Trophoblast cell (in vitro differentiated cells and primary cell): ENCODE data around the gene HSPD1.
A peak's percentile ranks its signal among the peaks of the same experiment; 100 is the strongest.

Source experiments
- DNase-seq, 2 donors: peaks; one replicate each; pipeline ENCODE4 v3.0.0-alpha.2; 2016
- H2AFZ ChIP-seq: 2 replicates; pipeline ENCODE4 v1.6.1; 2013; ENCODE audit warnings: low read length, moderate library complexity, mild to moderate bottlenecking; ENCODE audit not compliant: insufficient read depth, poor library complexity
- H2AK5ac ChIP-seq: 2 replicates; pipeline ENCODE4 v1.6.1; 2013; ENCODE audit warnings: mild to moderate bottlenecking, low read length
- H2BK120ac ChIP-seq: 2 replicates; pipeline ENCODE4 v1.6.1; 2013; ENCODE audit warnings: low read length, mild to moderate bottlenecking, moderate library complexity; ENCODE audit not compliant: insufficient read depth, poor library complexity
- H2BK12ac ChIP-seq: 2 replicates; pipeline ENCODE4 v1.6.1; 2013; ENCODE audit warnings: mild to moderate bottlenecking, low read length, moderate library complexity
- H2BK5ac ChIP-seq: 2 replicates; pipeline ENCODE4 v1.6.1; 2013; ENCODE audit warnings: low read length, low read depth, moderate library complexity, mild to moderate bottlenecking; ENCODE audit not compliant: poor library complexity
- H3K14ac ChIP-seq: 2 replicates; pipeline ENCODE4 v1.6.1; 2013; ENCODE audit warnings: mild to moderate bottlenecking, low read length
- H3K18ac ChIP-seq: 2 replicates; pipeline ENCODE4 v1.6.1; 2013; ENCODE audit warnings: mild to moderate bottlenecking, low read length
- H3K23ac ChIP-seq: 2 replicates; pipeline ENCODE4 v1.6.1; 2013; ENCODE audit warnings: low read length
- H3K27ac ChIP-seq: 2 replicates; pipeline ENCODE4 v1.5.1; 2013; ENCODE audit warnings: low read depth, mild to moderate bottlenecking, inconsistent platforms, low read length, moderate library complexity
- H3K27me3 ChIP-seq: 2 replicates; pipeline ENCODE4 v1.6.1; 2013; ENCODE audit warnings: inconsistent platforms, mild to moderate bottlenecking, low read length, moderate library complexity; ENCODE audit not compliant: insufficient read depth
- H3K36me3 ChIP-seq, 2 experiments: 1 replicate in 1 of 2; 2 replicates in 1 of 2; pipeline ENCODE4 v1.6.1; 2013; ENCODE audit warnings: low read length in 2 of 2, mild to moderate bottlenecking in 2 of 2, moderate library complexity in 1 of 2; ENCODE audit not compliant: insufficient read depth in 2 of 2, control insufficient read depth in 1 of 2
- H3K4ac ChIP-seq: 2 replicates; pipeline ENCODE4 v1.6.1; 2013; ENCODE audit warnings: low read depth, mild to moderate bottlenecking, low read length, moderate library complexity
- H3K4me1 ChIP-seq, 2 experiments: 1 replicate in 1 of 2; 2 replicates in 1 of 2; pipeline ENCODE4 v1.6.1; 2013; ENCODE audit warnings: low read length in 2 of 2, mild to moderate bottlenecking in 2 of 2, moderate library complexity in 1 of 2; ENCODE audit not compliant: insufficient read depth in 2 of 2, control insufficient read depth in 1 of 2
- H3K4me2 ChIP-seq: 2 replicates; pipeline ENCODE4 v1.6.1; 2013; ENCODE audit warnings: inconsistent platforms, mild to moderate bottlenecking, low read length, moderate library complexity
- H3K4me3 ChIP-seq: 2 replicates; pipeline ENCODE4 v1.5.1; 2013; ENCODE audit warnings: mild to moderate bottlenecking, low read depth, low read length, inconsistent platforms
- H3K79me1 ChIP-seq: one replicate; pipeline ENCODE4 v1.6.1; 2013; ENCODE audit warnings: low read length
- H3K79me2 ChIP-seq: 2 replicates; pipeline ENCODE4 v1.6.1; 2013; ENCODE audit warnings: low read length, mild to moderate bottlenecking; ENCODE audit not compliant: control insufficient read depth, insufficient read depth, poor library complexity
- H3K9ac ChIP-seq: 2 replicates; pipeline ENCODE4 v1.6.1; 2013; ENCODE audit warnings: mild to moderate bottlenecking, low read length
- H3K9me3 ChIP-seq: 2 replicates; pipeline ENCODE4 v1.6.1; 2013; ENCODE audit warnings: low read depth, mild to moderate bottlenecking, control low read depth, inconsistent platforms, low read length; ENCODE audit not compliant: insufficient read depth
- H4K12ac ChIP-seq: 2 replicates; pipeline ENCODE4 v1.6.1; 2013; ENCODE audit warnings: low read depth, mild to moderate bottlenecking, low read length, moderate library complexity
- H4K8ac ChIP-seq: 2 replicates; pipeline ENCODE4 v1.6.1; 2013; ENCODE audit warnings: low read depth, mild to moderate bottlenecking, low read length, moderate library complexity
- H4K91ac ChIP-seq: one replicate; pipeline ENCODE4 v1.6.1; 2013; ENCODE audit warnings: low read depth, mild to moderate bottlenecking, low read length, moderate library complexity
- WGBS: extraction: QIAGEN DNeasy Blood & Tissue Kit; methylation state at CpG from one replicate; pipeline ENCODE4 v1.1.7; 2013; ENCODE audit warnings: missing lambda C conversion rate; ENCODE audit not compliant: insufficient read length, insufficient coverage; ENCODE audit errors: extremely low coverage; 5-methylcytosine and 5-hydroxymethylcytosine counted together

The HSPD1 gene

DNA sequence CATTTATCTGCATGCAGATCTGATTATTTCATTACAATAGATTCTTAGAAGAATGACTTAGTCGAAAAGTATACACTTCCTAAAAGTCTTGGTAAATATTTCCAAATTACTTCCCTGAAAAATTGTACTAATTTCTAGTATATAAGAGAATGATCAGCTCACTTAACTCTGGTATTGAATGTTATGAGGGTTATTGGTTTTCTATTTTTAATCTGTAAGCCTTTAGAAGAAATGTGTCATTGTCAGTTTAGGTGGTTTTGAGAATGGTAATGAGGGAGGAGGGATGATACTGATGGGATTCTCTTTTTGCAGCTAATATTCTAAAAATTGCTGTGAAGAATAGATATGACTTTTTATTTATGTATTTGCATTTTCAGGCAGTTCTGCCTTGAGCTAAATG lies 40.1 kb upstream of the HSPD1 start:
- Histone ChIP-seq H4K12ac (no peak overlapping the region), H2BK5ac (no peak overlapping the region), H3K9ac (no peak overlapping the region), H3K23ac (no peak overlapping the region), H4K91ac (no peak overlapping the region), H3K27me3 (no peaks in the 10 kb centered on the region), H2AFZ (no peak overlapping the region), H3K4me1 (no peaks in the 10 kb centered on the region), H3K4me2 (no peak overlapping the region), H4K8ac (no peak overlapping the region), H3K79me2 (no peaks in the 10 kb centered on the region), H2BK12ac (no peak overlapping the region), H3K36me3 (peaks cover 23 to 25% of the 10 kb centered on the region in 2 experiments), H2BK120ac (no peak overlapping the region), H3K14ac (no peak overlapping the region), H3K79me1 (no peaks in the 10 kb centered on the region), H3K18ac (no peak overlapping the region), H3K27ac (no peak overlapping the region), H3K4me3 (no peak overlapping the region), H2AK5ac (no peak overlapping the region), H3K9me3 (no peaks in the 10 kb centered on the region), H3K4ac (no peak overlapping the region)
- DNase-seq: no peak
- WGBS: no CpG with 5 or more reads among the region's 1 CpG

DNA sequence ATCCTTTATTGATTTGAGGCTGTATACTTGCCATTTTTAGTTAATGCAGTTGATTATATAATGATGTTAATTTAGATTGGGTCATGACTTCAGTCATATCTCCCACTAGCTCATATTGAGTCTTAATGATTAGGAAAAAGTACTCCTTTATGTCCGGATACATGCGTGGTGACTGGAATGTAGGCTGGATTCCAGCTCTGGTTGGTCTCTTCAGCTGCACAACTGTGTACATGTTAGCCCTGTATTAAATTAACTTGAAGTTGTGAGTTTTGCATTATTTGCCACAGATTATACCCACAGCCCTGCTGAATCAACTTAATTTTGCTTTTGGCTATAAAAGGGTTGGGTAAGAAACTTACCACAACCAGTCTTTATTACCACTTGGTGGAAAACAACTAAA lies 38.8 kb upstream of the HSPD1 start:
- DNase-seq: no peak
- no peaks in the 10 kb centered on the region for H3K79me2 ChIP-seq
- H3K9ac ChIP-seq: no peak overlapping the region
- no CpG with 5 or more reads among the region's 2 CpGs for WGBS
- H3K4me1 ChIP-seq: no peaks in the 10 kb centered on the region
- H2BK120ac ChIP-seq: no peak overlapping the region
- H4K91ac ChIP-seq: no peak overlapping the region
- H2BK5ac ChIP-seq: no peak overlapping the region
- no peak overlapping the region for H3K23ac ChIP-seq
- H2AFZ ChIP-seq: no peak overlapping the region
- H3K27me3 ChIP-seq: no peaks in the 10 kb centered on the region
- H3K9me3 ChIP-seq: no peaks in the 10 kb centered on the region
- no peak overlapping the region for H3K27ac ChIP-seq
- no peaks in the 10 kb centered on the region for H3K79me1 ChIP-seq
- no peak overlapping the region for H2BK12ac ChIP-seq
- H4K8ac ChIP-seq: no peak overlapping the region
- H3K4me2 ChIP-seq: no peak overlapping the region
- peaks cover 16 to 19% of the 10 kb centered on the region in 2 experiments for H3K36me3 ChIP-seq
- no peak overlapping the region for H3K4me3 ChIP-seq
- no peak overlapping the region for H2AK5ac ChIP-seq
- no peak overlapping the region for H4K12ac ChIP-seq
- no peak overlapping the region for H3K4ac ChIP-seq
- H3K14ac ChIP-seq: no peak overlapping the region
- H3K18ac ChIP-seq: no peak overlapping the region

DNA sequence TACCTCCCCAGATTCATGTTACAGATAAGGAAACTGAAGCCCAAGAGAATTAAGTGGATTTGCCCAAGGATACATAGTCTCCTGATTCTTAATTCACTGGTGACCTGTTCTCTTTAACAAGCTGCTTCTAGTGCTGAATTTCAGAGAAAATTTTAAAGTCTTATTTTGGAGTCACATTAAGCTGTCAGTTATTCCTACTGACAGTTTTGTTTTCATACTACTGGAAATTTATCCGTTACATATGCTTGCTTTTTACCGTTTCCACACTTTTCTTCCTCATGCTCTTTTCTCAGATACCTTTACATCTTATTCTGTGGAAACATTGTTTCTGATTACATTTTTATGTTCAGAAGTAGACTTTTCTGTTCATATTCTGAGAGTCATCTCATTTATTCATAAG lies 17.5 kb upstream of the HSPD1 start:
- Histone ChIP-seq H3K4me3 (no peak overlapping the region), H2BK120ac (no peak overlapping the region), H3K27me3 (no peaks in the 10 kb centered on the region), H4K12ac (no peak overlapping the region), H3K14ac (no peak overlapping the region), H3K18ac (no peak overlapping the region), H3K23ac (no peak overlapping the region), H2AK5ac (no peak overlapping the region), H2BK5ac (no peak overlapping the region), H3K9ac (no peak overlapping the region), H3K9me3 (peaks cover 4% of the 10 kb centered on the region), H4K8ac (no peak overlapping the region), H3K4me2 (no peak overlapping the region), H2AFZ (no peak overlapping the region), H2BK12ac (no peak overlapping the region), H4K91ac (no peak overlapping the region), H3K79me1 (peaks cover 9% of the 10 kb centered on the region), H3K79me2 (peaks cover 8% of the 10 kb centered on the region), H3K27ac (no peak overlapping the region), H3K4me1 (no peaks in the 10 kb centered on the region), H3K36me3 (peaks cover 3 to 4% of the 10 kb centered on the region in 2 experiments), H3K4ac (no peak overlapping the region)
- no CpG with 5 or more reads among the region's 2 CpGs for whole genome bisulfite sequencing
- no peak for DNase-seq

DNA sequence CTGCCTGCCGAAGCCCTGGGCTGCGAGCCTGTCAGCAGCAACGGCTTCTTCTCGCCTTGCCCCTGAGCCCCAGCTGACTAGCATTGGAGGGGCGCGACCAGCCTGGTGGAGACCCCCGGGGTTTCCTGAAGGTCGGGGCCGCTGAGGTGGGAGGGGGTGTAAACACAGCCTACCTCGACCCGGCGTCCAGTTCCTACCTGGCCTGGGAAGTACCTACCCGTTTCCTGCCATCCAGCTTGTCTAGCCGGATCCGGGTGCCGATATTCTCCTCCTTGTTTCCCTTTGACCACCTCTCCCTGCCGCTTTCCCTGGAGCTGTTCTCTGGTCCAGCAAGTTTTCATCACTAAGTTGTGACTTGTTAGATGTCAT lies 16.7 kb upstream of the HSPD1 start:
- no peak overlapping the region for H3K23ac ChIP-seq
- peak overlapping the region; percentile 86 for H2AFZ ChIP-seq
- peak overlapping the region; percentile 94 for H3K4ac ChIP-seq
- peak overlapping the region; percentile 22 for H2AK5ac ChIP-seq
- H2BK12ac ChIP-seq: no peak overlapping the region
- H2BK120ac ChIP-seq: peak overlapping the region; percentile 90
- H3K79me2 ChIP-seq: peaks cover 8% of the 10 kb centered on the region
- peak overlapping the region; percentile 99 for H3K9ac ChIP-seq
- WGBS: no CpG with 5 or more reads among the region's 17 CpGs
- peak overlapping the region; percentile 93 for H4K91ac ChIP-seq
- peaks cover 3 to 4% of the 10 kb centered on the region in 2 experiments for H3K36me3 ChIP-seq
- H3K27ac ChIP-seq: peak overlapping the region; percentile 94
- H3K4me3 ChIP-seq: peak overlapping the region; percentile 98
- peaks cover 4% of the 10 kb centered on the region for H3K9me3 ChIP-seq
- peak overlapping the region; percentile 90 for H4K8ac ChIP-seq
- peak overlapping the region; percentile 87 for H4K12ac ChIP-seq
- no peaks in the 10 kb centered on the region for H3K27me3 ChIP-seq
- no peaks in the 10 kb centered on the region for H3K4me1 ChIP-seq
- peaks cover 9% of the 10 kb centered on the region for H3K79me1 ChIP-seq
- peak overlapping the region; percentile 71 for H3K4me2 ChIP-seq
- peak; percentile 95 for DNase-seq
- peak overlapping the region; percentile 90 for H2BK5ac ChIP-seq
- H3K18ac ChIP-seq: peak overlapping the region; percentile 91
- H3K14ac ChIP-seq: peak overlapping the region; percentile 92
